Stimulated activated CD8-positive, alpha-beta memory T cell treated with anti-CD3 and anti-CD28 coated beads, Interleukin-4, amount 100 ng/mL, for 4 hours (primary cell): ENCODE results near the gene THRSP.
"Not testable (repeated sequence)": the region's sequence is repeated elsewhere in the genome, so short reads cannot be mapped to it uniquely, and the experiment has no call there.

Experiments used
- DNase-seq, 2 donors: peaks; one replicate each; pipeline ENCODE4 v3.0.0-alpha.2; 2020; ENCODE audit warnings: low read depth in 2 of 2, low spot score in 1 of 2

The THRSP gene

DNA sequence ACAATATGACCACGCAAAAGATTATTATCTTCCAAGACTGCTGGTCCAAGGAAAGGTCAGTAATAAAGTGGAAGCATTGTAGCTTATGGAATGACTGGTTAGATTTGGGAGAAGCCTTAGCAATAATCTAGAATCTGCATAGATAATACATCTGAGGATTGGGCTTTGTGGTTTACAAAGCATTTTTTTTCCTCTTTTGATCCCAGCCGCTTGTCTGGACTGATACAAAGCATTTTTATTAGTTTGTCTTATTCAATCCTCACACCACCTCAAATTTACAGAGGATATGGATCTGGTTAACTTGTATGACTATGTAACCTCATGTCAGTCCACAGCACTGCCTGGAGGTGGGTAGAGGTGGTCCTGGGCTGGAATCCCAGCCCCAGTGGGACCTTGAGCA lies 990 bp upstream of the THRSP start:
- no peak for DNase-seq

DNA sequence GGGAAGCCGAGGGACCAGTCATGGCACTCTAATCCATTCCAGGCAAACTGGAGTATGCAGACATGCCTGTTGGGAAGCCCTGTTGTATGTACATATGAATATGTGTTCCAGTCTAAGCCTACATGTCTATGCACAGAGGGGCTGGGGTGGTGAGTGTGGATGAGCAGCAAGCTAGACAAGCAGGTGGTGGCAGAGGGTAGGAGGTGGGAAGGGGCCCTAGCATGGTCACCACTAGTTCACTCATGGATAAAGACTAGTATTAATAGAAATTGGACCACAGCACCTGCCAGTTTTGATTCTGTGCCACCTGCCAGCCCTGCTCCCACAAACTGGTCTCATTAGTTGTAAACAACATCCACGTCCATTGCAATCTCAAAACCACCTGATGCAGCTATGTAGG lies 1.5 kb downstream of the THRSP start:
- no peak for DNase-seq

DNA sequence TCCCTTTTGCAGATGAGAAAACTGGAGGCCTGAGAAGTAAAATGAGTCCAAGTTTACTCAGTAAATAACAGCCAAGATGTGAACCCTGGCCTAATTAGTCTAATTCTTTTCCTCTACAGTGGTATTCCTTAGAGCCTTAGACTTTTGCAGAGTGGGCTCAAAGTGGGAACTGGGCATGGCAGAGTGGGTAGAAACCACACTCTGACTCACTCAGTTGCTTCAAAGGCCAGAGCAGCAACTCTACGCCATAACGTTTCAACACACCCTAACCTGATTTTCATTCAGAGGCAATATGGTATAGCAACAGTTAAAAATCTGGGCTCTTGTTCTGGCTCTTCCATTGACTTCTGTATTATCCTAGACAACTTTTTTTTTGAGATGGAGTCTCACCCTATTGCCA lies 2.8 kb downstream of the THRSP start:
- no peak for DNase-seq

DNA sequence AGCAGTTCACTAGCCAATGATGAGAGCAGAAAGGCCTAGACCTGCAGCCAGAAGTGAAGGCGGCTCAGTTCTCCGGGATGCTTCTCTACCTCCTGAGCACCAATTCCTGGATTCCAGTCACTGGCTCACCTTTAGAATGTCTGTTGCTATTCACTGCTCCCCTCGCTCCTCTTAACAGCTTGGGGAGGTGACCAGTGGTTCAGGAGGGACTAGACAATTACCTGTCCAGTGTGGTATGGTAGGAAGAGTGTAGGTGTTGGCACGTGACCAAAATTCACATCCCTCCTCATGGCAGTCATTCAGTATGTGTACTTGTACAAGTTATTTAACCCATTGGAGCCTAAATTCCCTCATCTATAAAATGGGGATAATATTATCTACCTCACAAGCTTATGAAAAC lies 4.0 kb downstream of the THRSP start:
- DNase-seq = no peak

DNA sequence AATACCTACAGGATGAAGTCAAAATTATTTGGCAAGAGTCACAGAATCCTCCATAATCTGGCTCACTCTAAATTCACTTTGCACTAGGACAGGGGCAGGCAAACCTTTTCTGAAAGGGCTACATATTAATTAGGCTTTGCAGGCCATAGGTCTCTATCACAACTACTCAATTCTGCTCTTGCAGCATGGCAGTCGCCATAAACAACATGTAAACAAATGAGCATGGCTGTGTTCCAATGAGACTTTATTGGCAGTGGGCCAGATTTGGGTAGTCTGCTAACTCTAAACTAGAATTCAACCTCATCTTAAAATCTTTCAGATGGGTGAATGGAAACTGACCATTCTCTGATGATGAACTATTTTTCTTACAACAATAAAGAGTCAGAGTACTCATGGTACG lies 5.8 kb downstream of the THRSP start:
- no peak for DNase-seq

DNA sequence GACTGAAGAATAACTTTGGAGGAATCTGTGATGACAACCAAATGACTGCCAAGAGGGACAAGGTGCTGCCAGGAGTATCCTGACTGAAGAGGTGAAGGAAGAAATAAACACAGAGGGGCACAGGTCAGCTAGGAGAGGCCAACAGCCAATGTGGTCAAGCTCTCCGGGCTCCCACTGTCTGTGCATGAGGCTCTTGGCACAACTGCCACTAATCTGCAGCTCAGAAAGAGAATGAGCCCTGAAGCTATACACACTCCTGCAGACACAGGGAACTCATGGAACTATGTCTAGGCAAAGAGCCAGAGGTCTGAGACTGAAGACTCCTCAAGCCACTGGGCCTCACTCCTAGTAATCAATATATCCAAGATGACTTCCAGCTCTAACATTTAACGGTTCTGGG lies 7.0 kb downstream of the THRSP start:
- DNase-seq = no peak

DNA sequence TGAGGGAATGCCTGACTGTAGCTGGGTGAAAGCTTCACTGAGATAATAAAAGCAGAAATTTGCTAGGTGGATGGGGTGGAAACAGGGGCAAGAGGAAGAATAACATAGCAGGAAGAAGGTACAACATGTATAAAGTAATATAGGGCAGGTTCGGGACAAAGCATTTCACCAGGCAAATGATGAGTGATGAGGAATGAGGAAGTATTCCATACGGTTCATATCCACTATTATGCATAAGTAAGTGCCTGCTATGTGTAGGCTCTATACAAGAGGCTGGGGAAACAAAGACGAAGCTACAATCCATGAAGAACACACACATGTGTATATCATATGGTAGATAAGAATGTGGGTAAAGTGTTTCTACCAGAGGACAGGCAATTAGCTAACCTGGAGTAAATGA lies 8.1 kb downstream of the THRSP start:
- no peak for DNase-seq

DNA sequence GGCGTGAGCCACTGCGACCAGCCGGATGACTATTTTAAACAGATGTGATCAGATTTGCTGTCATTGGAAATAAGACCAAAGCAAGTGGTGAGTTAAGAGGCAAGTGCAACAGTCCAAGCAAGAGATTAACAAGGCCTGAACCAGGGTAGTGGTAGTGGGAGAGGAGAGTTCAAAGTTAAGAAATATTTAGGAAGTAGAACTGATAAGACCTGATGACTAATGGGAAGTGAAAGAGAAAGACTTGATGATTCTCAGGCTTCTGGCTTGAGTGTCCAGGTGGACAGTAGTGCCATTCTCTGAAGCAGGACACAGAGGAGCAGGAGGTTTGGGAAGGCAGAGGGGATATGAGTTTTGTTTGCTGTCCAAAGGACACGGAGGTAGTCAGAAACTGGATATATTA lies 8.8 kb downstream of the THRSP start:
- no peak for DNase-seq

DNA sequence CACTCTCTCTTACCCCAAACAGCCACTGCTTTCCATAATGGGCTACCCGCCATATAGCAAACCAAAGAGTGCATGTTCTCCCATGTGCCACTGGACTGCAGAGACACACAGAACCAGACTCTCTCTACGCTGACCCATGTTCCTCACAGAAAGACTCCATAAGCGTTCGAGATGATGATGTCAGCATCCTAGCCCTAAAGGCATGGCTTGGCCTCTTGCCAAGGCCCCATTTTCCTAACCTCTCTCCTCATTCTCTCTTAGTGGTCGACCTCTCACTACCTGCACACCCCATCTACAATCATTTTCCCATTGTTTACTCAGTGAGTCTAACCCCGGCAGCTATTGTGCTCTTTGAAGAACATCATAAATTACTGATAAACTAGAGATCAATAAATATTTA lies 11.1 kb downstream of the THRSP start:
- no peak for DNase-seq

DNA sequence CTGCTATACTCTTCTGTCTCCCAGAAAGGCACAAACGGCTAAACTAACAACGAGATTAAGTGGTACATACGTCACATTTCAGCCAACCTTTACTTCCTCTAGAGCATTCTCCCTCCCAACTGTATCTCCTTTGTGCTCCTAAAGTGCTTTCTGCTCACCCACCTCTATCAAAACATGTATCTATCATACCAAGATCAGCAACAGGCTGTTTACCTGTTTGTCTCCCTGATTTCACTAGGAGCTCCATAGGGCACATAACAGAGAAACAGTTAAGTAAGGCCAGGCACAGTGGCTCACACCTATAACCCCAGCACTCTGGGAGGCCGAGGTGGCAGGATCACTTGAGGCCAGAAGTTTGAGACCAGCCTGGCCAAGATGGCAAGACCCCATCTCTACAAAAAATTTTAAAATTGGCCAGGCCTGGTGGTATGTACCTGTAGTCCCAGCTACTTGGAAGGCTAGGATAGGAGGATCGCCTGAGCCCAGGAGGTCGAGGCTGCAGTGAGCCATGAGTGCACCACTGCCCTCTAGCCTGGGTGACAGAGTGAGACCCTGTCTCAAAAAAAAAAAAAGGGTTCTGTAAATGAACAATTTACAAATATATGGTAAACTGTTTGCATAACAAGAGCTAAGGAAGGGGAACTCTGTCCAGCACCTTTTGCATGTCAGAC lies 13.2 kb downstream of the THRSP start:
- DNase-seq = no peak

DNA sequence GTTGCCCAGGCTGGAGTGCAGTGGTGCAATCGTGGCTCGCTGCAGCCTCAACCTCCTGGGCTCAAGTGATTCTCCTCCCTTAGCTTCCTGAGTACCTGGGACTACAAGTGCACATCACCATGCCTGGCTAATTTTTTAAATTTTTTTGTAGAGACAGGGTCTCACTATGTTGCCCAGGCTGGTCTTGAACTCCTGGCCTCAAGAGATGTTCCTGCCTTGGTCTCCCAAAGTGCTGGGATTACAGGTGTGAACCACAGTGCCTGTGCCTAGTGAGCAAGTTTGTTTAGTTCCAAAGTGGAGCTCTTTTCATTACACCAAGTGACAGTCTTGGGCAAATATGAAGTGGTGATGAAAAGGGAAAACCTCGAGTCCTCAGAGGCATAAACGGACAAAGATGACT lies 13.9 kb downstream of the THRSP start:
- DNase-seq = not testable (repeated sequence)

DNA sequence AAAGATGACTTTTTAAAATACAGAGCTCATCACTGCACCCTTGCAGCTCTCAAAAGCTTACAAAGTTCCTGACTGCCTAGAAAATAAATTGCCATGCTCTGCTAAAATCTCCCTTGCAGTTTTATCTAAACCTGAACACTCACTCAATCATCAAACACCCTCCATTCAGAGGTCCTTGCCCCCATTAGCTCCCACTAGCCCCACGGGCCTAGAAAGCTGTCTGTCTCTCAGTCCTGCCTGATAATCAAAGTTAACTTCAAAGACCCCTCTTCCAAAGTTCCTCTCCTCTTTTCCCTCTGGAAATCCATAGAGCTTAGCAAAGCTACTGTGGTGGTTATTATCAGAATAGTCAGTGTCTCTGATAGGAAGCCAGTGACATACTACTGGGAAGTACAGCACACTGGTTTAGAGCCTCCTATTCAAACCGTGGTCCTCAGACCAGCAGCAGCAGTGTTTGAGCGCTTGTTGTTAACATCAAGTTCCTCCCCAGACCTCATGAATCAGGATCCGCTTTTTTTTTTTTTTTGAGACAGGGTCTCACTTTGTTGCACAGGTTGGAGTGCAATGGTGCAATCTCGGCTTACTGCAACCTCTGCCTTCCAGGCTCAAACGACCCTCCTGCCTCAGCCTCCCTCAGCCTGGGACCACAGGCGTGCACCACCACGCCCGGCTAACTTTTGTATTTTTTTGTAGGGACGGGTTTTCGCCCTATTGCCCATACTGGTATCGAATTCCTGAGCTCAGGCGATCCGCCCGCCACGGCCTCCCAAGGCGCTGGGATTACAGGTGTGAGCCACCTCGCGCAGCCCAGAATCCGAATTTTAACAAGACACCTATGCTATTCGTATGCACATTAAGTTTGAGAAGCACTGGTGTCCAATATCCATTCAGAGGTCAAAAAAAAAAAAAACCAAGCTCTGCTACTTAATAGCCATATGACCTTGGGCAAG lies 14.8 kb downstream of the THRSP start:
- DNase-seq = no peak

DNA sequence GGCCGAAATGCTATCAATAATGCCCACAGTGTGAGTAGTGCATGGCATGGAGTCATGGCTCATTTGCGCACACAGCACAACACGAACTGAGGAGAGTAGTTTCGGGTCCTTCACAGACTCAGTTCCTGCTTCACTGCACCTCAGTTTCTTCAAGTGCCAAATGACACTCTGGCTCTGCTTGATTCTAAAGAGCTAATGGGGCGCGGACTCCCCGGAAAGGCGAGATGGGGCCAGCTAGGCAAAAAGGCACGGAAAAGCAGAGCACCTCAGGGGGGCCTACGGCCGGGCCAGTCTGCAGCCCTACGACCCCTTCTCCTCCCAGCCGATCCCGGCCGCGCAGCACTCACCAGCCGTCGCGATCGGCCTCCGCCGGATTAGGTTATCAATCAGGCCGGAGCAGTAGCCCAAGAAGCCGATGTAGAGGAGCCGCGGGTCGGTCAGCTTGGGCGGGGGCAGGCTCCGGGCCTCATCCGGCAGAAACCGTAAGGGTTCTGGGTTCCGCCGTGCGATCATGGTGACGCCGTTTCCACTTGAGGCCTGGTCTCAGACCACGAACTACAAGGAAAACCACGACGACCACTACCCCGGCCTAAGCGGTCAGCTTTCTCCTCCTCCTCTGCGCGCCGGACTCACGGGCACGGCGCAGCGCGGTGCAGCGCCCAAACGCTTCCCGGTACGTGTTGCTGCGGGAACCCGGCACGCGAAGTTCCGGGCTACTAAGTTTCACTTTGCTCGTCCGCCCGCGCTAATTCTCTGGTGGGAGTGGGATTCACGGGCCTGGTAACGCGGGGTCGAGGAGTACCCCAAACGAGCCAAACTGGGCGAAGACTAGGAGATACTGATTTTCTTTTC lies 15.8 kb downstream of the THRSP start, which contains the start of gene NDUFC2:
Gene NDUFC2, minus strand, starts transcription at position 631 of the 852 bp plus-strand sequence. Its CDS starts 118 bp downstream, at position 513.
- peak; percentile 29 to 40 for DNase-seq

DNA sequence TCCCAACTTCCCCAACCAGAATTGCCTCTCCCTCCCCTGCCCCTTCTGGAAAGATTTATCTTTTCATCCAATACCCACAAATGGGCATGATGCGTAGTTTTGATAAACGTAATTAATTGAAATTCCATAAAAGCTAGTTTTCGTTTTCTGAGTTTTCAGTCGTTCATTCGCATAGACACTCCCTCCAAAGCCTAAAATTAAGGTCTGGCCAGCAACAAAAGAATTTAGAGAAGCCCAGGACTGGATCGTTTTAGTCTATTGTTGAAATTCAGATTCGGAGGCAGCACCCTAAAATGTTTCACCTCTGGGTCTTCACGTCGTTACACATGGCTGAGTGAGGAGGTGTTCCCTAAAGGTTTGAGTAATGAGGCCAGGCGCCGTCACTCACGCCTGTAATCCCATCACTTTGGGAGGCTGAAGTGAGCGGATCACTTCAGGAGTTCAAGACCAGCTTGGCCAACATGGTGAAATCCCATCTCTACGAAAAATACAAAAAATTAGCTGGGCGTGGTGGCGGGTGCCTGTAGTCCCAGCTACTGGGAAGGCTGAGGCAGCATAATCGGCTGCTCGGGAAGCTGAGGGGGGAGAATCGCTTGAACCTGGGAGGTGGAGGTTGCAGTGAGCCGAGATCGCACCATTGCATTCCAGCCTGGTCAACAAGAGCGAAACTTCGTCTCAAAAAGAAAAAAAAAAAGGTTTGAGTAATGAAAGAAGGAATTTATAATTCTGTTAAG lies 16.6 kb downstream of the THRSP start:
- DNase-seq = no peak

DNA sequence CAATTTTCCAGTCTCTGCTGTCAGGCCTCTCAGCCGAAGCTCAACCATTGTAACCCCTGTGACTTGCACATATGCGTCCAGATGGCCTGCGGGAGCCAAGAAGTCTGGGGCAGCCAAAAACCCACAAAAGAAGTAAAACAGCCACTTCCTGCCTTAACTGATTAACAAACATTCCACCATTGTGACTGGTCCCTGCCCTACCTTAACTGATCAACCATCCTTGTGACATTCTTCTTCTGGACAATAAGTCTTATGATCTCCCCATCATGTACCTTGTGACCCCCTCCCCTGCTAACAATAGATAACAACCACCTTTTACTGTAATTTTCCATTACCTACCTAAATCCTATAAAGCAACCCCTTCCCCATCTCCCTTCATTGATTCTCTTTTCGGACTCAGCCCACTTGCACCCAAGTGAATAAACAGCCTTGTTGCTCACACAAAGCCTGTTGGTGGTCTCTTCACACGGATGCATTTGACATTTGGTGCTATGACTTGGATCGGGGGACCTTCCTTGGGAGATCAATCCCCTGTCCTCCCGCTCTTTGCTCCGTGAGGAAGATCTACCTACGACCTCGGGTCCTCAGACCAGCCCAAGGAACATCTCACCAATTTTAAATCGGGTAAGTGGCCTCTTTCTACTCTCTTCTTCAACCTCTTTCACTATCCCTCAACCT lies 17.3 kb downstream of the THRSP start:
- no peak for DNase-seq

DNA sequence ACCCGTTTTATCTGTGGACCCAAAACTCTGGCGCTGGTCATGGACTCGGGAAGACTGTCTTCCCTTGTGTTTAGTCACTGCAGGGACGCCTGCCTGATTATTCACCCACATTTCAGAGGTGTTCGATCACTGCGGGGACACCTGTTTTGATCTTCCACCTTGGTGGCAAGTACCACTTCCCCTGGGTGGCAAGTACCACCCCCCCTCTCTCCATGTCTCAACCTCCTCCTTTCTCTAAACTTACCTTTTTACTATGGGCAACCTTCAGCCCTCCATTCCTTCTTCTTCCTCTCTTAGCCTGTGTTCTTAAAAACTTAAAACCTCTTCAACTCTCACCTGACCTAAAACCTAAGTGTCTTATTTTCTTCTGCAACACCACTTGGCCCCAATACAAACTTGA lies 17.9 kb downstream of the THRSP start:
- no peak for DNase-seq

DNA sequence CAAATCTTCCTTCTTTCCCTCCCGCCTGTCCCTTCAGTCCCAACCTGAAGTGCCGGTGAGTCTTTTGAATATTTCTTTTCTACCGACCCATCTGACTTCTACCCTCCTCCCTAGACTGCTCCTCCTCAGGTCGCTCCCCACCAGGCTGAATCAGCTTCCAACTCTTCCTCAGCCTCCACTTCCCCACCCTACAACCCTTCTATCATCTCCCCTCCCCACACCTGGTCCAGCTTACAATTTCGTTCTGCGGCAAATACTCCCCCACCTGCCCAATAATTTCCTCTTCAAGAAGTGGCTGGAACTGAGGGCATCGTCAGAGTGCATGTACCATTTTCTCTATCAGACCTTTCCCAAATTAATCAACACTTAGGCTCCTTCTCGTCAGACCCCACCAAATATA lies 18.5 kb downstream of the THRSP start:
- no peak for DNase-seq

DNA sequence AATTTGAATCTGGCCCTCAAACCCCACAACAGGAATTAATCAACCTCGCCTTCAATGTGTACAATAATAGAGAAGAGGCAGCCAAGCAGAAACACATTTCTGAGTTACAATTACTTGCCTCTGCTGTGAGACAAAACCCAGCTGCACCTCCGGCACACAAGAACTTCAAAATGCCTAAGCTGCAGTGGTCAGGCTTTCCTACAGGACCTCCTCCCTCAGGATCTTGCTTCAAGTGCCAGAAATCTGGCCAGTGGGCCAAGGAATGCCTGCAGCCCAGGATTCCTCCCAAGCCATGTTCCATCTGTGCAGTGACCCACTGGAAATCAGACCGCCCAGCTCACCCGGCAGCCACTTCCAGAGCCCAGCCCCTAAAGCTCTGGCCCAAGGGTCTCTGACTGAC lies 19.4 kb downstream of the THRSP start:
- DNase-seq = no peak

DNA sequence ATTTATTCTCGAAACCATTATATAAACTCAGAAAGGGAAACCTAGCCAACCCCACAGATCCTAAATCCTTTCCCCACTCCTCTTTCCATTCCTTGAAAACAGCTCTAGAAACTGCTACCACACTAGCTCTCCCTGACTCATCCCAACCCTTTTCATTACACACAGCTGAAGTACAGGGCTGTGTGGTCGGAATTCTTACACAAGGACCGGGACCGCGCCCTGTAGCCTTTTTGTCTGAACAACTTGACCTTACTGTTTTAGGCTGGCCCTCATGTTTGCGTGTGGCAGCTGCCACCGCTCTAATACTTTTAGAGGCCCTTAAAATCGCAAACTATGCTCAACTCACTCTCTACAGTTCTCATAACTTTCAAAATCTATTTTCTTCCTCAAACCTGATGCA lies 20.8 kb downstream of the THRSP start:
- DNase-seq = not testable (repeated sequence)

DNA sequence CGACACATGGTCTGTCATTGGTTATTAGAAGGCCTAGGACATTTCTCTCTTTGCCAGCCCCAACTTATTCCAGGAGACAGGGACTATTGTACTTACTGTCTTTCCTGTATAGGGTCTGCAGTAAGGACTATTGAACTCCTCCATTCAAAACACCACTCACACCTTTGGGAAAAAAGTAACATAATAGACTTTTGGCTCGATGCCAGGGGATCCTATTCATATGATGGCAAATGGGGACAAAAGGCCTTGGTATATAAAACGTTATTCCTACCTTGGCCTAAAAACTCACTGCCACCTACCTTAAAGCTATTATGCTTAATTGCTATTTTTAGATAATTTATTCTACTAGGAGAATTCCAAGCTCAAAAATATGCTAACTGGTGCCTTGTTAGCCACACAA lies 22.3 kb downstream of the THRSP start:
- no peak for DNase-seq
